Hepatocyte (in vitro differentiated cells): ENCODE measurements around the gene SEMA4B. TPM values are rescaled to one million over a fixed set of nuclear protein-coding genes. Genes with fewer than 3 reads are reported as not detected.

ENCODE experiments used
- DNase-seq: peaks from one replicate; pipeline ENCODE4 v3.0.0-alpha.2; 2016; ENCODE audit warnings: low spot score
- H2AFZ ChIP-seq: fragments of 200-600 bp; sonication (generic); 2 replicates; pipeline ENCODE4 v1.6.0; 2016; ENCODE audit warnings: antibody characterized with exemption, mild to moderate bottlenecking
- H3K27ac ChIP-seq: fragments of 200-600 bp; sonication (generic); 2 replicates; pipeline ENCODE4 v1.5.1; 2016; ENCODE audit warnings: mild to moderate bottlenecking
- H3K27me3 ChIP-seq: fragments of 200-600 bp; sonication (generic); 2 replicates; pipeline ENCODE4 v1.6.1; 2016
- H3K36me3 ChIP-seq: fragments of 200-600 bp; sonication (generic); replicated peaks from 2 replicates; pipeline ENCODE4 v1.5.1; 2016; ENCODE audit warnings: low read depth; ENCODE audit not compliant: insufficient read depth
- H3K4me1 ChIP-seq: fragments of 200-600 bp; sonication (generic); 2 replicates; pipeline ENCODE4 v1.5.1; 2016; ENCODE audit warnings: mild to moderate bottlenecking, moderate library complexity; ENCODE audit not compliant: insufficient read depth
- H3K4me2 ChIP-seq: fragments of 200-600 bp; sonication (generic); 2 replicates; pipeline ENCODE4 v1.6.0; 2016
- H3K4me3 ChIP-seq: fragments of 200-600 bp; sonication (generic); 2 replicates; pipeline ENCODE4 v1.5.1; 2016; ENCODE audit warnings: mild to moderate bottlenecking
- H3K79me2 ChIP-seq: fragments of 200-600 bp; sonication (generic); 2 replicates; pipeline ENCODE4 v1.6.0; 2017; ENCODE audit warnings: mild to moderate bottlenecking
- H3K9me2 ChIP-seq: fragments of 200-600 bp; sonication (generic); replicated peaks from 2 replicates; pipeline ENCODE4 v1.6.0; 2017; ENCODE audit warnings: mild to moderate bottlenecking; ENCODE audit not compliant: insufficient read depth
- H3K9me3 ChIP-seq: fragments of 200-600 bp; sonication (generic); 2 replicates; pipeline ENCODE4 v1.5.1; 2016; ENCODE audit warnings: low read depth, mild to moderate bottlenecking
- H4K20me1 ChIP-seq: fragments of 200-600 bp; sonication (generic); 2 replicates; pipeline ENCODE4 v1.6.0; 2016; ENCODE audit warnings: mild to moderate bottlenecking; ENCODE audit not compliant: insufficient read depth, poor library complexity, severe bottlenecking
- CTCF ChIP-seq: fragments of 200-600 bp; sonication (generic); IDR thresholded peaks from 2 replicates; pipeline ENCODE4 v1.5.1; 2016; ENCODE audit warnings: antibody characterized with exemption, mild to moderate bottlenecking; ENCODE audit not compliant: poor library complexity
- EZH2 ChIP-seq: fragments of 200-600 bp; sonication (generic); IDR thresholded peaks from 2 replicates; pipeline ENCODE4 v1.6.1; 2016; ENCODE audit warnings: antibody characterized with exemption, mild to moderate bottlenecking, borderline replicate concordance
- EZH2phosphoT487 ChIP-seq: fragments of 200-600 bp; sonication (generic); IDR thresholded peaks from one replicate; pipeline ENCODE4 v1.6.1; 2018; ENCODE audit warnings: antibody characterized with exemption, mild to moderate bottlenecking, low read depth, moderate library complexity; ENCODE audit not compliant: unreplicated experiment, severe bottlenecking
- WGBS: methylation state at CpG from one replicate; pipeline ENCODE4 v1.1.6; 2016; ENCODE audit warnings: low lambda C conversion rate; ENCODE audit errors: missing lambda C conversion rate; 5-methylcytosine and 5-hydroxymethylcytosine counted together
- polyA plus RNA-seq: library from polyadenylated mRNA; unstranded; fragments of >200 nt; fragmentation: Nextera tagmentation; extraction: Ambion mirVana; gene quantifications from 2 replicates; pipeline ENCODE4 v1.2.1, GENCODE V29; 2016
- total RNA-seq: library from RNA; depleted of rRNA; stranded (reverse); fragments of >200 nt; gene quantifications from 2 replicates; pipeline ENCODE4 v1.2.3, GENCODE V29; 2014

SEMA4B gene
- total and polyA plus RNA-seq, 2 experiments from 2014 or later, result 19.2 to 43.5 TPM

GRCh38 chr15:90205886-90206285, 4.8 kb downstream of the SEMA4B start:
- no peak for TF ChIP-seq EZH2
- no peak for TF ChIP-seq CTCF
- TF ChIP-seq EZH2phosphoT487, result no peak
- WGBS, result 91% methylated on average over 5 of the region's 5 CpGs
- no peaks in the 10 kb centered on the region for H3K9me2 ChIP-seq
- peaks cover 14% of the 10 kb centered on the region for H3K4me1 ChIP-seq
- DNase-seq, result no peak
- no peak overlapping the region for H2AFZ ChIP-seq
- no peaks in the 10 kb centered on the region for H3K9me3 ChIP-seq
- no peak overlapping the region for H3K27ac ChIP-seq
- no peak overlapping the region for H3K4me2 ChIP-seq
- peaks cover 28% of the 10 kb centered on the region for H4K20me1 ChIP-seq
- no peaks in the 10 kb centered on the region for H3K27me3 ChIP-seq
- no peaks in the 10 kb centered on the region for H3K36me3 ChIP-seq
- no peak overlapping the region for H3K4me3 ChIP-seq
- peaks cover 93% of the 10 kb centered on the region for H3K79me2 ChIP-seq

DNA sequence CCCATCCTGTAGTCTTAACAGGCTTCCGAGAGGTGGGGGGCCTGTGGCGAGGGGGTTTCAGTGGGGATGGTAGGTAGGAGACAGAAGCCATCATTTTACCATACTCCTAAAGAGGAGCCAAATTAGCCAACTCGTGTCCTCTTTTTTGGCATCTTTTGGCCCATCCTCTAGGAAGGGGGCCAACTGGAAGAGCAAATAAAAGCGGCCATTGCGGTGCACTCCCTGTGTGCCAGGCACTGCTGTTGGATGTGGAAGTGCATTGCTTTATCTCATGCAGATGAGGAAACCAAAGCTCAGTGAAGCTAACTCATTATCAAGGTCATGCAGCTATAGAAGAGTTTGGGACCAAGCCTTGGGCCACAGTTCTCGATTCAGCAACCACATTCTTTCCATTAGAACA, 6.1 kb downstream of the SEMA4B start:
- Histone ChIP-seq H3K4me2 (no peak overlapping the region), H3K4me1 (peaks cover 25% of the 10 kb centered on the region), H3K27ac (no peak overlapping the region), H3K4me3 (no peak overlapping the region), H4K20me1 (peaks cover 24% of the 10 kb centered on the region), H2AFZ (no peak overlapping the region), H3K9me2 (no peaks in the 10 kb centered on the region), H3K36me3 (no peaks in the 10 kb centered on the region), H3K27me3 (no peaks in the 10 kb centered on the region), H3K9me3 (no peaks in the 10 kb centered on the region), H3K79me2 (peaks cover 93% of the 10 kb centered on the region)
- TF ChIP-seq EZH2phosphoT487 (no peak), CTCF (no peak), EZH2 (no peak)
- no peak for DNase-seq
- 95% methylated on average over 6 of the region's 6 CpGs for WGBS

GRCh38 chr15:90208356-90208755, 7.2 kb downstream of the SEMA4B start:
- no peaks in the 10 kb centered on the region for H3K9me3 ChIP-seq
- H3K9me2 ChIP-seq, result no peaks in the 10 kb centered on the region
- no peak for DNase-seq
- peaks cover 13% of the 10 kb centered on the region for H4K20me1 ChIP-seq
- H3K27ac ChIP-seq, result no peak overlapping the region
- no peak overlapping the region for H2AFZ ChIP-seq
- WGBS, result 78% methylated on average over 6 of the region's 6 CpGs
- H3K4me2 ChIP-seq, result no peak overlapping the region
- H3K27me3 ChIP-seq, result no peaks in the 10 kb centered on the region
- H3K79me2 ChIP-seq, result peaks cover 91% of the 10 kb centered on the region
- no peak for TF ChIP-seq EZH2phosphoT487
- no peak for TF ChIP-seq EZH2
- no peak for TF ChIP-seq CTCF
- peaks cover 28% of the 10 kb centered on the region for H3K4me1 ChIP-seq
- H3K4me3 ChIP-seq, result no peak overlapping the region
- H3K36me3 ChIP-seq, result no peaks in the 10 kb centered on the region

DNA sequence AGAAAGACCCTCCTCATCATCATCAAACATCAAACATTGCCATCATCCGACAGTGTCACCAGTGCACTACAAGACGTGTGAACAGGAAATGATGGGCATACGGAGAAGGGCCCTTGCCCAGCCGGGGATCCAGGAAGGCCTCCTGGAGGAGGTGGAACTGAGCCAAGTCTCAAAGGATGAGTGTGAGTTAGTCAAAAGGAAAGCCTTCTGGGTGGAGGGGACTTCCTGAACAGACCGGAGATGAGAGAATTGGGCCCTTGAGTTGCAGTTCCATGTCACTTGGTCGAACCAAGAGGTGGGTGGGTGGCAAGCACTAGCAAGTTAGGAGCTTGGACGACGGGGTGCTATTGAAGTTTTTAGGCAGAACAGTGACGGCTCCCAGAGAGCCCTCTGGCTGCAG, 8.5 kb downstream of the SEMA4B start:
- Histone ChIP-seq H3K27ac (no peak overlapping the region), H3K9me3 (no peaks in the 10 kb centered on the region), H3K36me3 (no peaks in the 10 kb centered on the region), H3K4me3 (no peak overlapping the region), H3K9me2 (no peaks in the 10 kb centered on the region), H4K20me1 (peaks cover 5% of the 10 kb centered on the region), H3K79me2 (peaks cover 80% of the 10 kb centered on the region), H3K27me3 (no peaks in the 10 kb centered on the region), H3K4me1 (peaks cover 24% of the 10 kb centered on the region), H3K4me2 (no peak overlapping the region), H2AFZ (no peak overlapping the region)
- DNase-seq, result no peak
- TF ChIP-seq EZH2 (no peak), CTCF (no peak), EZH2phosphoT487 (no peak)
- WGBS, result 86% methylated on average over 9 of the region's 9 CpGs
